ENCODE results near the gene COL17A1.

GRCh38 chr10:104096692-104097091, 11.0 kb upstream of the COL17A1 start:
- TF ChIP-seq RAD21 (IDR thresholded peaks at IDR 0.05; ENCODE audit: low read depth) (no peak), TAF1 (IDR thresholded peaks at IDR 0.05; ENCODE audit: low read depth) (no peak), ZBTB7A (IDR thresholded peaks at IDR 0.05; ENCODE audit: low read depth) (no peak), EP300 (IDR thresholded peaks at IDR 0.05; ENCODE audit: borderline replicate concordance) (no peak), EGR1 (IDR thresholded peaks at IDR 0.05) (no peak), YY1 (IDR thresholded peaks at IDR 0.05; ENCODE audit: low read depth) (no peak), MAX (IDR thresholded peaks at IDR 0.05) (no peak), TCF12 (IDR thresholded peaks at IDR 0.05; ENCODE audit: low read depth) (no peak), NFIC (IDR thresholded peaks at IDR 0.05) (no peak), CEBPB (IDR thresholded peaks at IDR 0.05) (no peak)
- TF ChIP-seq, protein P1, sequence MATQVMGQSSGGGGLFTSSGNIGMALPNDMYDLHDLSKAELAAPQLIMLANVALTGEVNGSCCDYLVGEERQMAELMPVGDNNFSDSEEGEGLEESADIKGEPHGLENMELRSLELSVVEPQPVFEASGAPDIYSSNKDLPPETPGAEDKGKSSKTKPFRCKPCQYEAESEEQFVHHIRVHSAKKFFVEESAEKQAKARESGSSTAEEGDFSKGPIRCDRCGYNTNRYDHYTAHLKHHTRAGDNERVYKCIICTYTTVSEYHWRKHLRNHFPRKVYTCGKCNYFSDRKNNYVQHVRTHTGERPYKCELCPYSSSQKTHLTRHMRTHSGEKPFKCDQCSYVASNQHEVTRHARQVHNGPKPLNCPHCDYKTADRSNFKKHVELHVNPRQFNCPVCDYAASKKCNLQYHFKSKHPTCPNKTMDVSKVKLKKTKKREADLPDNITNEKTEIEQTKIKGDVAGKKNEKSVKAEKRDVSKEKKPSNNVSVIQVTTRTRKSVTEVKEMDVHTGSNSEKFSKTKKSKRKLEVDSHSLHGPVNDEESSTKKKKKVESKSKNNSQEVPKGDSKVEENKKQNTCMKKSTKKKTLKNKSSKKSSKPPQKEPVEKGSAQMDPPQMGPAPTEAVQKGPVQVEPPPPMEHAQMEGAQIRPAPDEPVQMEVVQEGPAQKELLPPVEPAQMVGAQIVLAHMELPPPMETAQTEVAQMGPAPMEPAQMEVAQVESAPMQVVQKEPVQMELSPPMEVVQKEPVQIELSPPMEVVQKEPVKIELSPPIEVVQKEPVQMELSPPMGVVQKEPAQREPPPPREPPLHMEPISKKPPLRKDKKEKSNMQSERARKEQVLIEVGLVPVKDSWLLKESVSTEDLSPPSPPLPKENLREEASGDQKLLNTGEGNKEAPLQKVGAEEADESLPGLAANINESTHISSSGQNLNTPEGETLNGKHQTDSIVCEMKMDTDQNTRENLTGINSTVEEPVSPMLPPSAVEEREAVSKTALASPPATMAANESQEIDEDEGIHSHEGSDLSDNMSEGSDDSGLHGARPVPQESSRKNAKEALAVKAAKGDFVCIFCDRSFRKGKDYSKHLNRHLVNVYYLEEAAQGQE (IDR thresholded peaks at IDR 0.05; ENCODE audit: low read depth): no peak

All from Ishikawa (cell line).